NCI-H2196 (cell line): Measurements from ENCODE around the gene SRI.
"Not testable (repeated sequence)": the region's sequence is repeated elsewhere in the genome, so short reads cannot be mapped to it uniquely, and the experiment has no call there.

Experiments
- DNase-seq: peaks from one replicate; lab custom pipeline; 2025; ENCODE audit not compliant: unreplicated experiment; lab: John Stamatoyannopoulos, UW

SRI gene, protein sequence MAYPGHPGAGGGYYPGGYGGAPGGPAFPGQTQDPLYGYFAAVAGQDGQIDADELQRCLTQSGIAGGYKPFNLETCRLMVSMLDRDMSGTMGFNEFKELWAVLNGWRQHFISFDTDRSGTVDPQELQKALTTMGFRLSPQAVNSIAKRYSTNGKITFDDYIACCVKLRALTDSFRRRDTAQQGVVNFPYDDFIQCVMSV

GRCh38 chr7:88219781-88220747 is at the start of gene SRI:
TSS of gene SRI (minus strand) at chr7:88220038. CDS start at chr7:88220026, 12 bp downstream.
- peak; percentile 81 for DNase-seq

DNA sequence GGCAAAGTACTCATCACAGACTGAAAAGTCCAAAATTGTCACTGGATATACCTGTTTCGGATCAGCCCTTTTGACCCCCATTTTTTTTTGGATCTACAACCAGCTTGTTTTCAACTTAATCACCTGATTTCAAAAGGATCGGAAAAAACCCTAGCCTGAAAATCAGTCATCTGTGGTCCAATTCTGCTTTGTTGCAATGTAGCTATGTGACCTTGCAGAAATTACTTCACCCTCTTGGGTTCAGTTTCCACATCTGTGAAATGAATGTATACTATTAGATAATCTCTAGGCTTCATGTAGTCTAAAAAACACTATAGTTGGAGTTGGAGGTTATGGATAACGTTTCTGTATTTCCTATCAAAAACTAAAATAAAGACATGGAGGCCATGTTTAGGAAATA is 49.7 kb upstream of the SRI start:
- no peak for DNase-seq

DNA sequence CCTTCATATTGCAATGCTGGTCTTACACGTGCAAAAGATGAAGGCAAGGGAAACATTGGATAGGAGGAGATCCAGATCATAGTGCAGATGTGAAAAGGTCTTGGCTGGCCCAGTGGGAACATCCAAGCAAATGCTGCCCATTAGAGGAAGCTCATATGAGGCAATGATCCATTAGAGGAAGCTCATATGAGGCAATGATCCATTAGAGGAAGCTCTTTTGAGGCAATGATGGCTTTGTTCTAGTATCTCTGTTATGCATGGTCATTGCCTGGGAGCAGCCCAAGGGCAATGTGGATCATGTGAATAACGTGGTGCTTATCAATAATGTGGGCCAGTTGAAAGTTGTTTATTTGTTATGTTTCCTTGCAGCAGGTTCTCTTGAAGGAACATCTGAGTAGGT is 49.0 kb upstream of the SRI start:
- DNase-seq, result no peak

DNA sequence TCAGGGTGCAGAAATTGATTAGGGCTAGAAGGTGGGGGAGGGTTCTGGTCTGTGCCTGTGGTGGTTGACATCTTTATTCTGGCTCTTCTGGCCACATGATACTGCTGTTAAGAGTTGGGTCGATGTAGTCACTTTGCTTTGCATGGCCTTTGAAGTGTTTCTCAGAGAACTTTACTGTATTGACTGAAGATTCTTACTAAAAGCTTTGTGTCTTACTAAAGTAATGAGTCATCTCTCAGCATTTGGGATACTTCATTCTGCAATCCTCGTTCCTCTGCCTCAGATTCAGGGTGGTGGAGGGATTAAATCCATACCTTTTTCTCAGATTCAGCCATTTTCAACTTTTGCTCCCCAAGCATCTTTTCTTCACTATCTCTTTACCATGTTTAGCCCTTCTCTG is 48.2 kb upstream of the SRI start:
- DNase-seq, result no peak

DNA sequence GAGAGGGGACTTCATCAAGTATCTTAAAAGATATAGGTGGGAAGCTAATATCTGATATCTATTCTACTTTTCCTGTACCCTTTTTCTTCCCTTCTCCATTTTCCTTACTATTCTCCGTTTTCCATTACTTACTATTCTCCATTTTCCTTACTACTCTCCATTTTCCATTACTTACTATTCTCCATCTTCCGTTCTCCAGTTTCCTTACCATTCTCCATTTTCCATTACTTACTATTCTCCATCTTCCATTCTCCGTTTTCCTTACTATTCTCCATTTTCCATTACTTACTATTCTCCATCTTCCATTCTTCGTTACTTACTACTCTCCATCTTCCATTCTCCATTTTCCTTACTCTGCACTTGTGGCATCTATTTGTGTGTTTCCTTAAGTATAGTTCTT is 47.6 kb upstream of the SRI start:
- DNase-seq, result no peak

- DNase-seq, result not testable (repeated sequence)
Measured at GRCh38 chr7:88264987-88265386, 45.1 kb upstream of the SRI start.

GRCh38 chr7:88262562-88262961 is 42.7 kb upstream of the SRI start:
- DNase-seq, result no peak

DNA sequence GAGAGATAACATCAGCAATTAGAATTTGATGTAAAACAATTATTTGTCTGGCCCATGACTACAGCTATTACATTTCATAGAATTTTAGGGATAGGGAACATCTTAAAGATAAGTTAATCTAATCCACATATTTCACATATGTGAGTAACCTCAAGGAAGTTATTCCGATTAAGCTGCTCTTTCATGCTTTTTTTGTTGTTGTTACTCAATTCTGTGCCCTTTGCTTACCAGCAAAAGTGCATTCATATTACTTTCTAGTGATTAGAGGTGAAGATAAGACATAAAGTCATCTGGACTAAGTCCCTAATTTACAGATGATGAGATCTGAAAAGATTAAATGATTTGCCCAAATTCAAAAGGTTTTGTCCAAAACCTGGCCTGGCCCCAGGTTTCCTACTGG is 40.9 kb upstream of the SRI start:
- no peak for DNase-seq

GRCh38 chr7:88259656-88260380 is 40.0 kb upstream of the SRI start:
- no peak for DNase-seq

DNA sequence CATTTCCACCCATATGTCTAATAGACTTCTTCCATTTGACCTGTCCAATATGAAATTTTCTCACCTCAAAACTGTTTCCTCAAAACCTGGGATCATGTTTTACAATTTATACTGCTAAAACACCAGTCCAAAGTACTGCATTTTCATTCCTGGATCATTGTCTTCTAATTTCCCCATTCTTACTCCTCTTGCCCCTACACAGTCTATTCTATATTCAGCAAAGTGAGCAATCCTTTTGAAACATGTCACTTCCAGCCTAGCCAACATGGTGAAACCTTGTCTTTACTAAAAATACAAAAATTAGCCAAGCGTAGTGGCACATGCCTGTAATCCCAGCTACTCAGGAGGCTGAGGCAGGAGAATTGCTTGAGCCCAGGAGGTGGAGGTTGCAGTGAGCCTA is 38.5 kb upstream of the SRI start:
- not testable (repeated sequence) for DNase-seq

- no peak for DNase-seq
Measured at GRCh38 chr7:88256906-88257305, 37.1 kb upstream of the SRI start.

DNA sequence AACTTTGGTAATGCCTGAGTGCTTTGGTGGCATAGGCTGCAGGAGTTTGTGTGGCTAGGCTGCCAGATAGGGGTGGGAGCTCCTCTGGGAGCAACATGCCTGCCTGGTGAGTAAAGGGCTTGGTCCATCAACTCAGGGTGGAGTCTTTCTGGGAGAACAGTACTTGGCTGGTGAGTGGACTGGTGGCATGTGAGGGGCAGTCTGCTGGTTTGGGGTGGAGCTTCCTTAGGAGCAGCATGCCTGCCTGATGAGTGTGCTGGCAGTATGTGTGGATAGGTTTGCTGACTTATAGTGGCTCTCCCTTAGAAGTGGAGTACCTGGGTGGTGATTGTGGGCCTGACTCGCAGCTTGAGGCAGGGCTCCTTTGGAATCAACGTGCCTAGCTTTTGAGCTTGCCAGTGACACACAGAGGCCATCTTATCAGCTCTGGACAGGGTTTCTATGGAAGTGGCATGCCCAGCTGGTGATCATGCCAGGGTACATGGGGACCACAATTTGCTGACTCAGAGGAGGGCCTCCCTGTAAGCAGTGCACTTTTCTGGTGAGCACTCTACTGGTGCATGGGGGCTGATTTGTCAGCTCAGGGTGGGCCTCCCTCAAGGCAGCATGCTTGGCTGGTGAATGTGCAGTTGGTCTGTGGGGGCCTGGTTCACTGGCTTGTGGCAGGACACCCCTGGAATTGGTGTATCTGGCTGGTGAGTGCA is 35.0 kb upstream of the SRI start:
- DNase-seq, result no peak

- DNase-seq, result no peak
Measured at GRCh38 chr7:88253640-88254039, 33.8 kb upstream of the SRI start.

DNA sequence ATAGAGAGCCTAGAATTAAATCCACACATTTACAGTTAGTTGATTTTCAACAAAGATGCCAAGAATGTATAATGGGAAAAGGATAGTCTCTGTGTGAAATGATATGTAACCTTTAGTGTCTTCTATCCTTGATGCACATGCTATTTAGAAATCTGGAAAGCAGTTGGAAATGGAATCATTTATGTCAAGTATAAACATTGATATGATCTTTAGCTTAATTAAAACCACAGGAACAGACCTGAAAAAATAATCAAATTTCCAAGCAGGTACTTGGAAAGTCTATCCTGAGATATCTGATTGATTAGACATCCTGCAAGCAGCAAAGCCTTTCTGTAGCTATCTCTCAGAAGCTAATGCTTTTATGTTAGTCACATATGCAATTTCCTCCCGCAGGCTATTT is 24.4 kb upstream of the SRI start:
- DNase-seq, result no peak

DNA sequence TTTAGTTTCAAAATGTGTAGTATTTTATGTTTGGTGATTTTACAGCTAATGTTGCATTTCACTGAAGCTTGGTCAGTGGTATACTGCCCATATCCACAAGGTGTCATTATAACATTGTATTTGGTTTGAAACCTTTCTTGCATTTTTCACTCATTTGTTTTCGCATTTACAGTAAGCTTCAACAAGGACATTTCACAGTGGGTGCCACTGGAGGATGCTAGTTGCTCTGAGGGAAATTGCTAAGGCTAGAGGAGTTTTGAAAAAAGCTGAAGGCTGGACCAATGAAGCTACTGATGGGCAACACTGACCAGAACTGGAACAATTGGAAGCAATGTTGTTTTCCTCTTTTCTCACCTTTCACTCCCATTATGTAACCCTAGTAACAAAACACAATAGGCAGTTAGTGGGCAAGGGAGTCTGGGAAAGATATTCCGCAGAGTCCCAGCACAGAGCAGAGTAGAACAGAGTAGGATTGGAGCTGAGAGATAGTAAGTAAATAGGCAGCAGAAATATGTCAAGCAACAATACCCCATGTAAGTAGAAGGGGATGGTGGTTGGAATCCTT is 23.6 kb upstream of the SRI start:
- DNase-seq, result peak; percentile 49

DNA sequence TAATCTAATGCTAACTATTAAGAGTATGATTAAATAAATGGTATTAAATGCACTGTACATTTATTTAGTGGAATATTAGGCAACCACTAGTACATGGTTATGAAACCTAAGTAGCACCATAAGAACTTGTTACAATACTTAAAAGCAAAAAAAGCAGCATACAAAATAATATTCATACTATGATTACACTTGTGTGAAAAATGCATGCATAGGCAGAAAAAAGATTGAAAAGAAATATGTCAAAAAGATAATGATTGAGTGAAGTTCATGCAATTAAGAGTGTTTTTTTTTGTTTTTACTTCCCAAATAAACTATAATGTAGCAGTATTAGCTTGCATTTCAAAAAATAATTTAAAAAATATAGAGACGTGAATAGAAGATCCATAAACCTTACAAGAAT is 20.0 kb upstream of the SRI start:
- no peak for DNase-seq

GRCh38 chr7:88233828-88234227 is 14.0 kb upstream of the SRI start:
- DNase-seq, result no peak

DNA sequence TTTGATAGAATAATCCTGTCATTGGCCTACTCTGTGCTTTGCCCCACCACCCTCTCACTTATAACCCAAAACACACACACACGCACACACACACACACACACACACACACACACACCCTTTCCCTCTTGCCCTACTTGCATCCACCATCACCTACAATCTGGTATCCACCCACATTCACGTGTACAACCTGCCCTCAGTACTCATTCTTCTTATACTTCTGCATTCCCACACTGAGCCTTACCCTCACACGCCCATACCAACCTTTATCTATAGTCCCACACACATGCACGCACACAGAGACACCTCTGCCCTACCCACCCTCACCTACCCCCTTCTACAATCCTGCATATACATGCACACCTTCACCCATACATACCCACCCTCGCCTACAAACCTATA is 10.8 kb upstream of the SRI start:
- no peak for DNase-seq

DNA sequence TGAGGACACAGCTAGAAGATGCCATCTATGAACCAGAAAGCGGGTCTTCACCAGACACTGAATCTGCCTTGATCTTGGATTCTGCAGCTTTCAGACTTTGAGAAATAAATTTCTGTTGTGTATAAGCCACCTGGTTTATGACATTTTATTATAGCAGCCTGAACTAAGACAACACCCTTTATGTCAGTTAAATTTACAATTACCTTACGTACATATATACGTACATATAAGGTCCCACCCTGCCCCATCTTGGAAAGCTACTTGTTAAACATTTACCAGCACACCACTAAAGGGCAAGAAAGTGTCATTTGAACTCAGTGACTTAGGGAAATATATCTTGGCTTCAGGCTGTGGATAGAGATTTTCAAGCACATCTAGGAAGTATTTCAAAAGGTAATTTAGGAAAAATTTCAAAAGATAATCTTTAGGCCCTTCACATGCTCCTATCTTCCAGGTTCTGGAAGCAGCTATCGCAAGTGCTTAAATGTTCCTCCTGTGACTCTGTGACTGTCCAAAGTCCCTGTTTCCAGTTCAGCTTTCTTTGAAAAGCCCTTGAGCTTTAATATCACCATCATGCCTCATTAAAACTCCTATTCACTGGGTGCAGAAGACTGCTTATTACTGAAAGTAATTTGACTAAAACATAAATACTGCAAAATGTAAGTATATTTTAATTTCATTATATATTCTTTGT is 9.6 kb upstream of the SRI start:
- DNase-seq, result no peak

GRCh38 chr7:88226886-88227516 is 7.2 kb upstream of the SRI start:
- DNase-seq, result no peak
